Erythroblast (primary cell): ENCODE measurements around the gene ATP11C.

Source experiments
- GATA1 ChIP-seq: IDR thresholded peaks from 2 replicates; pipeline ENCODE4 v1.6.1; 2011; ENCODE audit warnings: low read depth, mild to moderate bottlenecking, control low read depth, low read length, moderate library complexity
- POLR2A ChIP-seq: IDR thresholded peaks from 2 replicates; pipeline ENCODE4 v1.6.1; 2011; ENCODE audit warnings: mild to moderate bottlenecking, low read length

GRCh38 chrX:139892512-139892911 lies 40.3 kb downstream of the ATP11C start:
- no peak for TF ChIP-seq POLR2A
- no peak for TF ChIP-seq GATA1
